Measurements from ENCODE around the gene PAPPA. TPM values are rescaled to one million over a fixed set of nuclear protein-coding genes. Genes with fewer than 3 reads are reported as not detected.

The PAPPA gene
- total and polyA plus RNA-seq, 9 donors = 0.61 to 5.5 (median 2.6) TPM

- no peak for DNase-seq
- WGBS, 3 donors = 17 to 24% (median 19%) methylated on average over 6 of the region's 6 CpGs
- Histone ChIP-seq H3K9me3 (no peaks in the 10 kb centered on the region), H3K36me3 (no peaks in the 10 kb centered on the region), H3K4me3 (no peak overlapping the region), H3K27ac (no peak overlapping the region), H3K27me3 (no peaks in the 10 kb centered on the region), H3K4me1 (ENCODE audit: insufficient read depth) (no peaks in the 10 kb centered on the region)
- intact Hi-C loops (cut with DNase I) = no loop called here
- TF ChIP-seq EP300 (IDR thresholded peaks at IDR 0.05) (no peak), POLR2A (IDR thresholded peaks at IDR 0.05) (no peak)
- TF ChIP-seq, protein P1, sequence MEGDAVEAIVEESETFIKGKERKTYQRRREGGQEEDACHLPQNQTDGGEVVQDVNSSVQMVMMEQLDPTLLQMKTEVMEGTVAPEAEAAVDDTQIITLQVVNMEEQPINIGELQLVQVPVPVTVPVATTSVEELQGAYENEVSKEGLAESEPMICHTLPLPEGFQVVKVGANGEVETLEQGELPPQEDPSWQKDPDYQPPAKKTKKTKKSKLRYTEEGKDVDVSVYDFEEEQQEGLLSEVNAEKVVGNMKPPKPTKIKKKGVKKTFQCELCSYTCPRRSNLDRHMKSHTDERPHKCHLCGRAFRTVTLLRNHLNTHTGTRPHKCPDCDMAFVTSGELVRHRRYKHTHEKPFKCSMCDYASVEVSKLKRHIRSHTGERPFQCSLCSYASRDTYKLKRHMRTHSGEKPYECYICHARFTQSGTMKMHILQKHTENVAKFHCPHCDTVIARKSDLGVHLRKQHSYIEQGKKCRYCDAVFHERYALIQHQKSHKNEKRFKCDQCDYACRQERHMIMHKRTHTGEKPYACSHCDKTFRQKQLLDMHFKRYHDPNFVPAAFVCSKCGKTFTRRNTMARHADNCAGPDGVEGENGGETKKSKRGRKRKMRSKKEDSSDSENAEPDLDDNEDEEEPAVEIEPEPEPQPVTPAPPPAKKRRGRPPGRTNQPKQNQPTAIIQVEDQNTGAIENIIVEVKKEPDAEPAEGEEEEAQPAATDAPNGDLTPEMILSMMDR (IDR thresholded peaks at IDR 0.05) = no peak
These were observed 37.7 kb upstream of the PAPPA start for GRCh38 chr9:116115761-116116353.

DNA sequence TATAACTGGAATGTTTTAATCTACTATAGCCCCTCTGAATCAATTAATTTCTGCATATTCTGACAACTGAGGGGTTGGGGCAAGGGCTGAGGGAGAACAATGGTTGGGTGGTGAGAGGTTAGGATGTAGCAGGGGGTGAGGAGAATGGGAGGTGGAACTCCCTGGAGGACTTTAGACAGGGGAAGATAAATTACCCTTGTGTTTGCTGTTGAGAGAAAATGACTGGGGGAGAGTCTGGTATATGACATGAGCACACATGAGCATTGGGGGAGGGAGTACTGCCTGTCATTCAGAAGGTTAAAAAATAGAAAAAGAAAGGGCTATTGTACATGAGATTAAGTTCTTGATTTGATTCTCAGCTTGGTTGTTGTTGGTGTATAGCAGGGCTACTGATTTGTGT lies 37.2 kb upstream of the PAPPA start:
- Histone ChIP-seq H3K9me3 (no peaks in the 10 kb centered on the region), H3K36me3 (no peaks in the 10 kb centered on the region), H3K27me3 (no peaks in the 10 kb centered on the region), H3K27ac (no peak overlapping the region), H3K4me1 (ENCODE audit: insufficient read depth) (no peaks in the 10 kb centered on the region), H3K4me3 (no peak overlapping the region)
- no peak for DNase-seq
- intact Hi-C loops (cut with DNase I) = no loop called here
- TF ChIP-seq POLR2A (IDR thresholded peaks at IDR 0.05) (no peak), EP300 (IDR thresholded peaks at IDR 0.05) (no peak)
- TF ChIP-seq, protein P1 (IDR thresholded peaks at IDR 0.05) = no peak

DNA sequence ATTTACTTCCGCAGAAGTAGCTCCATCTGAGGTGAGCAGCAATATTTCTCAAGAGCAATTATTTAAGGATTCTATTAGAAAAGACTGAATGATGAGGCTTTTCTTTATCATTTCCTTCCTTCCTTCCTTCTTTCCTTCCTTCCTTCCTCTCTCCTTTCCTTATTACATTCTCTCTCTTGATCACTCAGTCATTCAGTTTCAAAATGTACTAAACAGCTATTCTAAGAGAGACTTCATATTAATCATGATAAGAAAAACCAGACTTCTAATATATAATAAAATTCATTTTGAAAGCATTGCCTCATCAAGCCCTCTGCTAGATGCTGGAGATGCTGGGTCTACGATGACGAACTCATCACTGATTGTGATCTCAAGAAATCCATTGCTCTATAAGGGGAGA lies 30.4 kb upstream of the PAPPA start:
- H3K4me1 ChIP-seq (ENCODE audit: insufficient read depth) = no peaks in the 10 kb centered on the region
- H3K9me3 ChIP-seq = no peaks in the 10 kb centered on the region
- no peak for DNase-seq
- no peak overlapping the region for H3K4me3 ChIP-seq
- 89 to 93% (median 92%) methylated on average over 3 of the region's 3 CpGs for WGBS, 3 donors
- no peaks in the 10 kb centered on the region for H3K36me3 ChIP-seq
- intact Hi-C loops (cut with DNase I) = no loop called here
- TF ChIP-seq EP300 (IDR thresholded peaks at IDR 0.05) (no peak), POLR2A (IDR thresholded peaks at IDR 0.05) (no peak)
- TF ChIP-seq, protein P1 (IDR thresholded peaks at IDR 0.05) = no peak
- H3K27me3 ChIP-seq = no peaks in the 10 kb centered on the region
- H3K27ac ChIP-seq = no peak overlapping the region

DNA sequence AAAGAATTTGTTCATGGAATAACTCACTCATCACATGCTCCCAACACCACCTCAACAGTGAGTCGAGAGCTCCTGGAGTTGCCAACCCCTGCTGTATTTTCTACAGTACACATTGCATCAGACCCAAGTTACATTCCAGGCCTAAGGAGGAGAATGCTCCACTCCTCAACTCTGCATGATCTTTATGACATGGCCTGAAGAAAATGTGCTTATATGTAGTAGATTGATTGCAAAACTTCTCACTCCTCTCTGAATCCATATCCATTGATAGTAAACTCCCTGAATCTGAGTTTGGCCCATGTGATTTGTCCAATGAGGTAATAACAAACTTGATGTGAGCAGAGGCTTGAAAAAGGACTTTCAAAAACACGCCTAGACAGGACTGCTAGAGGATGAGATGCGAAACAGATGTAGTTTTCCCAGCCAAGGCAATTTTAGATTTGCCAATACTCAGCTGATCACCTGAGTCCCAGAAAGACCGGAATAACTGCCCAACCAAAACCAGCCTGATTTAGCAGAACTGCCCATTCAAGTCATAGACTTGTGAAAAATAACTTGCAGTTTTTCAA lies 29.0 kb upstream of the PAPPA start:
- no peaks in the 10 kb centered on the region for H3K27me3 ChIP-seq
- H3K27ac ChIP-seq = no peak overlapping the region
- no peak for DNase-seq
- no peak overlapping the region for H3K4me3 ChIP-seq
- intact Hi-C loops (cut with DNase I) = no loop called here
- 76 to 83% (median 79%) methylated on average over 4 of the region's 4 CpGs for WGBS, 3 donors
- H3K9me3 ChIP-seq = no peaks in the 10 kb centered on the region
- TF ChIP-seq EP300 (IDR thresholded peaks at IDR 0.05) (no peak), POLR2A (IDR thresholded peaks at IDR 0.05) (no peak)
- TF ChIP-seq, protein P1 (IDR thresholded peaks at IDR 0.05) = no peak
- H3K4me1 ChIP-seq (ENCODE audit: insufficient read depth) = no peaks in the 10 kb centered on the region
- no peaks in the 10 kb centered on the region for H3K36me3 ChIP-seq
